HG02678 (cell line): ENCODE results near the gene RPRD1A.
"Not testable (repeated sequence)": the region's sequence is repeated elsewhere in the genome, so short reads cannot be mapped to it uniquely, and the experiment has no call there.

Source experiments
- ATAC-seq: cut with Tn5 transposase; IDR thresholded peaks from one replicate; pipeline ENCODE4 v1.9.1; 2021; ENCODE audit warnings: mild to moderate bottlenecking, moderate library complexity; ENCODE audit not compliant: unreplicated experiment

Gene RPRD1A, protein sequence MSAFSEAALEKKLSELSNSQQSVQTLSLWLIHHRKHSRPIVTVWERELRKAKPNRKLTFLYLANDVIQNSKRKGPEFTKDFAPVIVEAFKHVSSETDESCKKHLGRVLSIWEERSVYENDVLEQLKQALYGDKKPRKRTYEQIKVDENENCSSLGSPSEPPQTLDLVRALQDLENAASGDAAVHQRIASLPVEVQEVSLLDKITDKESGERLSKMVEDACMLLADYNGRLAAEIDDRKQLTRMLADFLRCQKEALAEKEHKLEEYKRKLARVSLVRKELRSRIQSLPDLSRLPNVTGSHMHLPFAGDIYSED

DNA sequence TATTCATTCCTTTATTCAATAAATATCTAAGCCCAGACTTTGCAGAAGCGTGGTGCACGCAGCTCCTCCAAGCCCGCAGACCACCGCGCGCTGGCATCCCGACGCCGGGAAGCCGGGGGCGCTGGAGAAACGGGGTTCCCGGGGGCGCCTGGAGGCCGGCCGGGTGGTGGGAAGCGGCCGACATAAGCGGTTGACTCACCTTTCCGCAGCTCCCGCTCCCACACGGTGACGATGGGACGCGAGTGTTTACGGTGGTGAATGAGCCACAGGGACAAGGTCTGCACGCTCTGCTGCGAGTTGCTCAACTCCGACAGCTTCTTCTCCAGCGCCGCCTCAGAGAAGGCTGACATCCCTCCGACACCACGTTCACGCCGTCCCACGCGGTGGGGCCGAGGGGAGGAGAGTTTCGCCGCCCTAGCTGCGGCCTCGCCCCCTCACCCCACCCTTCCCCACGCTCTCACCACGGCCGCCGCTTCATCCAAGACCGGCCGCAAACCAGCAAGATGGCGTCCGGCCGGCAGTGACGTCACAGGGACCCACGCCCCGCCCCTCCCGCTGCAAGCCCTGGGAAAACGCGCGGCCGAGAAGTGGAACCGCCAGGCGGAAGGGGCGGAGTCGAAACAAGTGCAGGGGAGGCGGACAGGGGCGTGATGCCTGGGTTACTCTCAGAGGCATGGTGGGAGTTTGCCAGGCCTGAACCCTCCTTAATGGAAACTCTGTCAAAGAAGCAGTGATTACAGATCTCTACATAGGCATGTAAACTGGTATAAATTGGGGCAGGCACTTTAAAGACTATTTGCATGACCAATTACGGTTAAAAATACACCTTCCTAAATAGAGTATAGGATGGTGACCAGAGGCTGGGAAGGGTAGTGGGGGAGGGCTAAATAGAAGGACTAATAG, at the start of gene RPRD1A:
Gene RPRD1A, minus strand, starts transcription at position 505 of the 903 bp plus-strand sequence. Its CDS starts 155 bp downstream, at position 350.
- ATAC-seq = peak; percentile 91

GRCh38 chr18:36116771-36117170, 49.4 kb upstream of the RPRD1A start:
- ATAC-seq = not testable (repeated sequence)

GRCh38 chr18:36114738-36115137, 47.4 kb upstream of the RPRD1A start:
- no peak for ATAC-seq

DNA sequence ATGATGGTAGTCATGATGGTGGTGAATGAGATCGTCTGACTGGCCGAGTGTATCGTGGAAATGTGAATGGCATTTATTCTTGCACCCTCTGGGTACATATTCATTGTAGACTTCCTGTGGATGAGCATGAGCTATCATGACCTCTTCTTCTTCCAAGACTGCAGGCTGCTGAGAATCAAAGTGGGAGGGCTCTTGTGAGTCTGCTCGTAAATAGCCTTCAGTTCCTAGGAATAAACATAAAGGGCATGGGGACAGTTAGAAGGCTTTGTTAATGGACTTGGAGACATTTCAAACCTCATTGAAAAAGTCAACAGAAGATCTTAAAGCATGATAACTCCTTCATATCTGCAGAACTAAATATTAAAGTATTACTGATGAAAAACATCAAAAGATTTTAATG, 46.9 kb upstream of the RPRD1A start:
- no peak for ATAC-seq

GRCh38 chr18:36112302-36112701, 44.9 kb upstream of the RPRD1A start:
- ATAC-seq = no peak

DNA sequence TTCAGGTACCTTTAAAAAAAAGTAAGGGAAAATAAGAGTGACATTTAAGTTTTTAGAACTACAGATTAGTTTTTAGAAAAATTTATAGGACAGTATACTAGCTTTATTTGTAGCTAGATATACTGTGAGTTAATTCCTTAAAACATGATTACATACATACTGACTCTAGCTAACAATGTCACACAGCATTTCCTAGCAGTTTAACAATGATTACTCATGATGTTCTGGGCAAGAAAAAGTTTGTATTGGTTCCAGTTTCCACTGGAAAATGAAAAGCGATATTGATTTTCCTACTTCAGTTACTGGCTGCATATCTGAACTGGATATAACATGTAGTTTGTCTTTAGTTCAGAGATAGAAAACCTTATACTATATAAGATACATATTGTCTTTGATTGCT, 42.4 kb upstream of the RPRD1A start:
- no peak for ATAC-seq

- ATAC-seq = no peak
Measured at GRCh38 chr18:36108601-36109000, 41.2 kb upstream of the RPRD1A start.

GRCh38 chr18:36108196-36108595, 40.8 kb upstream of the RPRD1A start:
- no peak for ATAC-seq

- ATAC-seq = no peak
Measured at GRCh38 chr18:36107477-36107876, 40.1 kb upstream of the RPRD1A start.

DNA sequence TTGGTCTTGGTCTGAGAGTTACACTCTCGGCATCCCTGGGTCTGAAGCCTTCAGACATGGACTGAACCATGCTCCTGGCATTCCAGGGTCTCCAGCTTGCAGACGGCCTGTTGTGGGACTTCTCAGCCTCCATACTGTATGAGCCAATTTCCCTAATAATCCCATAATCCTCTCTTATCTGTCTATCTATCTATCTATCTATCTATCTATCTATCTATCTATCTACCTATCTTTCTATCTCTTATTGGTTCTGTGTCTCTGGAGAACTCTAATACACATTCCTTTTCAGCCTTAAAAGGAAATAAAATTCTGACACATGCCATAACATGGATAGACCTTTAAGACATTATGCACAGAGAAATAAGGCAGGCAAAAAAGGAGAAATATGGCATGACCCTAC, 37.4 kb upstream of the RPRD1A start:
- no peak for ATAC-seq

GRCh38 chr18:36101943-36102342, 34.6 kb upstream of the RPRD1A start:
- ATAC-seq = no peak

GRCh38 chr18:36099311-36099710, 32.0 kb upstream of the RPRD1A start:
- ATAC-seq = no peak

DNA sequence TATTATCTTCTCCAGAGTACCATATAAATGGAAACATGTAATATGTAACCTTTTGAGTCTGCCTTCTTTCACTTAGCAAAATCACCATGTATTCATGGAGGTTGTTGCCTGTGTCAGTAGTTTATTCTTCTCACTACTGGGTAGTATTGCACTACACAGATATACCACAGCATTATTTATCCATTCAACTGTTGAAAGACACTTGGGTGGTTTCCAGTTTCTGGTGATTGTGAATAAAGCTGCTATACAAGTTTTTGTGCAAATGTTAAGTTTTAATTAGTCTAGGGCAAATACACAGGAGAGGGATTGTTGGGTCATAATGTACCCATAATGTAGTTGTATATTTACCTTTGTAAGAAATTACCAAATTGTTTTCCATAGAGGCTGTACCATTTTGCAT, 29.6 kb upstream of the RPRD1A start:
- ATAC-seq = no peak

DNA sequence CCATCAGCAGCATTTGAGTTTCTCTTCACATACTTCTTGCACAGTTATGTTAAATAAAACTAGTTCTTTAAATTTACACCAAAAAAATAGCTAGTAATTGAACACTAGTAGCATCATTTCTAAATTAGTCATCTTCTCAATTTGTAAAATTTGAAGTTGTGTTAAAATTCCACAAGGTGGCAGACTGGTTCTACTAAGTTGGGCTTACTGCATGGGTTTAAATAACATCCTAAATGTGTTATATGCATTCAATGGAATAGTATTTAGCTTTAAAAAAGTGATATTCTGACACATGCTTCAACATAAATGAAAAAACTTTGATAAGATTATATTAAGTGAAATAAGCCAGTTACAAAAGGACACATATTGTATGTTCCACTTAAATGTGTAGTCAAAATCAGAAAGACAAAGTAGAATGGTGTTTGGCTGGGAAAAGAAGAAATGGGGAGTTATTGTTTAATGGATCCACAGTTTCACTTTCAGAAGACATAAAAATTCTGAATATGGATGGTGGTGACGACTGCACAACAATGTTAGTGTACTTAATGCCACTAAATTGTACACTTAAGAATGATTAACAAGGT, 28.7 kb upstream of the RPRD1A start:
- ATAC-seq = no peak

- no peak for ATAC-seq
Measured at GRCh38 chr18:36094431-36094830, 27.1 kb upstream of the RPRD1A start.

DNA sequence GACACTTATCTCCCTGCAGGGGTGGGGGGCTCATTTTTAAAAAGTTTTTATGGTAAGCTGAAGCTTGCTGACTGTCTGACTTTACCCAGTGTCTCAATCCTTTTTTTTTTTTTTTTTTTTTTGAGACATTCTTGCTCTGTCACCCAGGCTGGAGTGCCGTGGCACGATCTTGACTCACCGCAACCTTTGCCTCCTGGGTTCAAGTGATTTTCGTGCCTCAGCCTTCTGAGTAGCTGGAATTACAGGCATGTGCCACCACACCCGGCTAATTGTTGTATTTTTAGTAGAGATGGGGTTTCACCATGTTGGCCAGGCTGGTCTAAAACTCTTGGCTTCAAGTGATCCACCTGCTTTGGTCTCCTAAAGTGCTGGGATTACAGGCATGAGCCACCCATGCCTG, 24.8 kb upstream of the RPRD1A start:
- ATAC-seq = not testable (repeated sequence)

GRCh38 chr18:36089001-36089400, 21.6 kb upstream of the RPRD1A start:
- ATAC-seq = no peak

DNA sequence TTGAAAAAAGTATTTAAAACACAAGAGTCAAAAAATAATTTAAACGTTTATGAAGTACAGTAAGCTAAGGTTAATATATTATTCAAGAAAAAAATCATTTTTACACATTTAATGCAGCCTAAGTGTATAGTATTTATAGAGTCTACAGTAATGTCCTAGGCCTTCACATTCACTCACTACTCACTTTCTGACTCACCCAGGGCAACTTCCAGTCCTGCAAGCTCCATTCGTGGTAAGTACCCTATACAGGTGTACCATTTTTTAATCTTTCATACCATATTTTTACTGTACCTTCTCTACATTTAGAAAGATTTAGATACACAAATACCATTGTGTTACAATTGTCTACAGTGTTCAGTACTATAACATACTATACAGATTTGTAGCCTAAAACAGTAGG, 20.9 kb upstream of the RPRD1A start:
- no peak for ATAC-seq

DNA sequence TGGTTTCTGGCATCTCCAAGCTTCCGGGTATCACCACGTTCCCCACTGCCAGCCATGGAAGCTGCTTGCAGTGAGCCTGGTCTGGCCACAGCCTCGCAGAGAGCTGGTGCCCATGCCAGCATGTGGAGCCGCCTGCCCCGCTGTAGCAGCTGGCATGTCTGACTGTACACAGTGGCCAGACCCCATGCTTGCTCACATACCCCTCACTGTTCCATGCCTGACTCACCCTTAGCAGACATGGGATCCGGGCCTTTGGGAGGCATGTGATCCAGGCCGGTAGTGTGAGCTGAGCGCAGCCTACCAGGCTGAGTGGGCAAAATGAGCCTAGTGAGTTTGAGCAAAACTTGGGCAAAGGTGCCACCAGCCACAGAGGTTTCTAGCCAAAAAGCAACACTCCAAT, 18.8 kb upstream of the RPRD1A start:
- ATAC-seq = no peak

DNA sequence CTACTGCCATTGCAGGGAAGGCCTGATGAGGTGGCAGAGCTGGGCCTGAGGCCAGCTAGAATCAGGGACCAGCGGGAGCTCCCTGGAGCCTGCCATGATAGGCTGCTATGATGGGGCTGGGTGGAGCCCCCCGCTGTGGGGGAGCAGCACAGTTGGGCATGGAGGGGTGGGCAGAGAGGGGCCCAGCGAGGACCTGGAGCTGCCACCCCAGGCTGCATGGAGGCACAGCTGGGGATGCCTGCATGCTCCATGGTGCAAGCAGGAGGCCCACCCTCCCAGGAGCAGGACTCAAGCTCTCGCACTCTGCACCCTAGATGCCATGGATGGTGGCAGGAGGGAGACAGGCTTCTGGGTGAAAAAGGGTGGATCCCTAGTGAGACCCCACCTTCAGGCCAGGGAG, 17.8 kb upstream of the RPRD1A start:
- no peak for ATAC-seq

DNA sequence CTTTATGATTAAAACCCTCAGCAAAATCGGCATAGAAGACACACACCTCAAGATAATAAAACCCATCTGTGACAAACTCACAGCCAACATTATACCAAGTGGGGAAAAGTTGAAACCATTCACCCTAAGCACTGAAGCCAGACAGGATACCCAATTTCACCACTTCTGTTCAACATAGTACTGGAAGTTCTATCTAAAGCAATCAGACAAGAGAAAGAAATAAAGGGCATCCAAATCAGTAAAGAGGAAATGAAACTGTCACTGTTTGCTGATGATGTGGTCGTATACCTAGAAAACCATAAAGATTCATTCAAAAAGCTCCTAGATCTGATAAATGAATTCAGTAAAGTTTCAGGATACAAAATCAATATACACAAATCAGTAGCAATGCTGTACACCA, 16.4 kb upstream of the RPRD1A start:
- ATAC-seq = no peak

DNA sequence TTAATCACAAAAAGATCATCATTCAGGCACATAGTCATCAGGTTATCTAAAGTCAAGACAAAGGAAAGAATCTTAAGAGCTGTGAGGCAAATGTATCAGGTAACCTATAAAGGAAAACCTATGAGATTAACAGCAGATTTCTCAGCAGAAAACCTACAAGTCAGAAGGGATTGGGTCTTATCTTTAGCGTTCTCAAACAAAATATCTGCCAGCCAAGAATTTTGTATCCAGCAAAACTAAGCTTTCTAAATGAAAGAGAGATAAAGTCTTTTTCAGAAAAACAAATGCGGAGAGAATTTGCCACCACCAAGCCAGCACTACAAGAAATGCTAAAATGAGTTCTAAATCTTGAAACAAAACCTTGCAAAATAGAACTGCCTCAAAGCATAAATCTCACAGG, 13.8 kb upstream of the RPRD1A start:
- not testable (repeated sequence) for ATAC-seq
